GM19468 (cell line): ENCODE results near the gene SNX12.
"Not testable (repeated sequence)": the region's sequence is repeated elsewhere in the genome, so short reads cannot be mapped to it uniquely, and the experiment has no call there.

ENCODE experiments used
- ATAC-seq: cut with Tn5 transposase; IDR thresholded peaks from one replicate; pipeline ENCODE4 v1.9.1; 2021; ENCODE audit warnings: mild to moderate bottlenecking, moderate library complexity, moderate number of reproducible peaks; ENCODE audit not compliant: unreplicated experiment; ENCODE audit errors: extremely low read depth

SNX12 gene

GRCh38 chrX:71095033-71095432 is 26.9 kb upstream of the SNX12 start:
- ATAC-seq, result no peak

- no peak for ATAC-seq
Measured at GRCh38 chrX:71091263-71091662, 23.1 kb upstream of the SNX12 start.

DNA sequence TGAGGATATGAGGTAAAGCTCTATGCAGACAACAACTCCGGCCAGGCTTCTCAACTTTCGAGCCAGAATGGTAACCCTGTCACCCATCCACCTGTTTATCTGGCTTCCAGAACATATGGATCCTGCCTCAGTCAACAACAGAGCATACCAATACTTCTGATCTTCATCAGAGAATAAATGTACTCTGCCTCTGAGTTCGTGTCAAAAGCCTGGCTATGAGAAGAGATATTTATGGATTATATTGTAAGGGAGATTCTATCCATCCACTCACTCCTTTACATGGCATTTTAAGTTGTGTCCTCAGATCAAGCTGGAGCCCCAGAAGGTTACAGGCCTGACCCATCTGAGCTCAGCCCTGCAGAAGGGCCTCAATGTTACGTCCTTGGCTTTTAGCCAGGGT is 17.8 kb upstream of the SNX12 start:
- ATAC-seq, result no peak

GRCh38 chrX:71082822-71083221 is 14.7 kb upstream of the SNX12 start:
- no peak for ATAC-seq

DNA sequence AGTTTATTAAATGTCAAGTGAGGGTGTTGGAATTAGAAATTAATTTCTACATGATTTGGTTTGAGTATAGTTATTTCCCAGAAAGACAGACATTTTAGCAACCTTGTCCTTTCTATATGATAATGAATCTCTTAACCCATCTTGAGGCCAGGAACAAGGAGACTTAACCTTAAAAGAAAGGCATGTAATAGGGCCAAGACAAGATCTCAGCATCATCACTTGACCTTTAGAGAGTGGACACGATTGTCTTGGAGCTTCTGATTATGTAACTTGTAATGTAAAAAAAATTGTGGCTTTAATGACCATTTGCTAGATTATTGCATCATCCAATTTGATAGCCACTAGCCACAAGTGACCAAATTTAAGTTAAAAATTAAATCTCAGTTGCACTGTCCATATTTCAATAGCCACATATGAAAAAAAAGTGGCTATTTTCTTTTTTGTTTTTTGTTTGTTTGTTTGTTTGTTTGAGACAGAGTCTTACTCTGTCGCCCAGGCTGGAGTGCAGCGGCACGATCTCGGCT is 14.1 kb upstream of the SNX12 start:
- no peak for ATAC-seq

DNA sequence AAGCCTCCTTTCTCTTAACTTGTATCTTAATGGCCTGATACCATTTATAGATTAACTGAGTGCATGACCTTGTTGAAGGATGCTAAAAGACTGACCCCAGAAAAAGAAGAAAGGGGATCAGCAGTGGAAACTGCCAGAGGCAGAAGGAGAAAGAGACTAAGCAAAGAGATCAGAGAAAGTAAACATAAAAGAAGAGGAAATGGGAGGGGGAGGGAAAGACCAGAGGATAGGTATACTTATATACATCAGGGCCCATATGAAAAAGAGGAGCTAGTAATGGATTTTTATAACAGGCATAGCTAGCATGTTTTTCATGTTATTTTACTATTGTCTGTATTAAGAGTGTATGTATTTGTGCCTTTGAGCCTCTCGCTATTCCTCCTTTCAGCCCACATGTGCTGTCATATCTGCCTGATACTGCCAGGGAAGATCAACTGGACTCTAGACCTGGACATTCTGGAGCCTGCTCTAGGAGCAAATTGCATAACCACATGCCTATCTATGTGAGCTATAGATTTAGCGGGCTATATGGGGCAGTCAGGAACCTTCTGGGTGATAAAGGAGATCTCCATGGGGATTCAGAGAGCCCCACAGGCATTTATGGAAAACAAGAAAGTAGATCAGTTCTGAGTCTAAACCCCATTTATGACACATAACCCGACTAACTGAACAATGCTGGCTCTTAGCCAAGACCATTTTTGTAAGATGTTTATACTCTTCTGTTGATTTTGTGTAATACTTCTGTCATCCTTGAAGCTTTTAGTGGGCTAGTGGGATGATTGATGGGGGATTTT is 13.4 kb upstream of the SNX12 start:
- ATAC-seq, result no peak

GRCh38 chrX:71070531-71070930 is 2.4 kb upstream of the SNX12 start:
- ATAC-seq, result no peak

GRCh38 chrX:71067712-71068043 is 456 bp downstream of the SNX12 start:
- no peak for ATAC-seq

DNA sequence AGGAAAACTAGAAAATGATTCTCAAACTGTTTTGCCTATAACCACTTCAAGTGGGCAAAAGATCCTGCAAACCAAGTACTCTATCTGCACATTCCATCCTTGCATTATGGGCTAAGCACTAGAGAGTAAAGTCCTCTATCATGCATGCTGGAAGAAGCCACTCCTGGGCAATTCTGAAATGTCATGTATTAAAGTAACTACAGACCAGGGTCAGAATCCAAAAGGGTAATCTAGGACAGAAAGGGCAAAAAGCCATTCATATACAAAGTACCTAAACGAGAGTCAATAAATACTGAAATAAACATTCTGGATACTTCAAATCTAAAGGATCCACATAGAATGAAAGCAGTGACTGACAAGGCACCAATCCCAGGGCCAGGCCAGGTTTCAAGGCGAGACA is 1.0 kb downstream of the SNX12 start:
- no peak for ATAC-seq

DNA sequence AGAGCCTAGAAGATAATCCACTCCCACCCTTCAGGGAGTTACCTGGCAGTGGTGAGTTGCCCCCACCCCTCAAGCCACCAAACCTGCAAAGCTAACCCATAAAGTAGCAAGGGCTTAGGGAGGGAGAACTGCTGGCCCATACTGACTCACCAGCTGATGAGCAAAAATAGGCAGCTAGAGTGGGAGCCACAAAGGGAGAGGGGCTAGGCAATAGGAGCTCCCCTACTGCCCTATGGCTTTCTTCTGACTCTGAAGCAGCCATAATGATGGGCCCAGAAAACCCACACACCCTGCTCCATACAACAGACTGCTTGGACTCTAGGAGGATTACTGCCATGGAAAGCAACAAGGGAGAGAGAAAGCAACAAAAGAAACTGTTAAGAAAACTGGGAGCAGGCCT is 8.0 kb downstream of the SNX12 start:
- ATAC-seq, result no peak

GRCh38 chrX:71057848-71058530 is 10.1 kb downstream of the SNX12 start:
- ATAC-seq, result no peak

GRCh38 chrX:71056867-71057266 is 11.3 kb downstream of the SNX12 start:
- no peak for ATAC-seq

DNA sequence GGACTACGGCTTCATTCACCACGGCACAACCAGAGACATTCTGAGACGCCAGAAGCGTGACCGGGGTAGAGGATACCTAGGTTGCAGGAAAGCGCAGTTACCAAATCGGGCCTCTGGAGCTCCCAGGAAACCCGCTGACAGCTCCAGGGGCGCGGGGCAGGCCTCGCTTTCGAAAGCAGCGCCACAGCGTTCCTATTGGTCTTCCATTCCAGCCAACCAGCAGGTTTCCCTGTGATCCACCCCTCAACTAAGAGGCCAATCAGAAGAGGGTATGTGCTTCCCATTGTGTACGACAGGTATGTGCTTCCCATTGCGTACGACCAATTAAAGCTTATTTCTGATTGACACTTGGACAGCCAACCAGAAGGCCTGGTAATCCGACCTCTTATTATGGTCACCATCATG is 14.9 kb downstream of the SNX12 start:
- no peak for ATAC-seq

DNA sequence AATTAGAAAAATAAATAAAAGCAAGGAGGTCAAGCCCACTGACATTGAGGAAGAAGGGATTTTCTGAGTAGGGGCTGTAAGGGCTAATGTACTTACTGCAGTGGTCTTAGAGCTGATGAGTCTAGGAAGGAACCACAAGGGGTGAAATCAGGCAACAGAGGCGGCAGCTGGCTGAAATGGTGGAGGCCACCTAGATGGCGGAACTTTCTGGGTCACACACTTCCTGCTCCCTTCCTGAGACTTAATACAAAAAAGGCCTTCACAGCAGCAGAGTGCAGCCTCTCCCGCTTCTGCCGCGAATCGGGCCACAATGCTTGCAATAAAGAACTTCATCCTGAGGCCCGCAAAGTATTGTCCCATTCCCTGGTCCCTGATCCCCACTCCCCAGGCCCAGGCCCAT is 15.4 kb downstream of the SNX12 start:
- no peak for ATAC-seq

DNA sequence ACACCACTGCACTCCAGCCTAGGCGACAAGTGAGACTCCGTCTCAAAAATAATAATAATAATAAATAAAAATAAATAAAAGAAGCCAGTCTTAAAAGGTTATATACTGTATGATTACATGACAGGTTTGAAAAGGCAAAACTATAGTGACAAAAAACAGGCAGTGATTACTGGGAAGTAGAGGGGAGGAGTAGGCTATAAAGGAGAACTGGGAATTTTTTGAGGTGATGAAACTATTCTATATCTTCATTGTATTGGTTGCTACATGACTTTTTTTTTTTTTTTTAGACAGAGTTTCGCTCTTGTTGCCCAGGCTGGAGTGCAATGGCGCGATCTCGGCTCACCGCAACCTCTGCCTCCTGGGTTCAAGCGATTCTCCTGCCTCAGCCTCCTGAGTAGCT is 20.2 kb downstream of the SNX12 start:
- ATAC-seq, result not testable (repeated sequence)

GRCh38 chrX:71017396-71017939 is 50.7 kb downstream of the SNX12 start:
- ATAC-seq, result no peak
